SU-DHL-6 (cell line): ENCODE data around the gene VEGFC.

Source experiments
- CTCF ChIP-seq: fragments of 200-600 bp; sonication (generic); IDR thresholded peaks from one replicate; pipeline ENCODE4 v1.5.1; 2017; ENCODE audit warnings: antibody characterized with exemption, mild to moderate bottlenecking, low read length, moderate library complexity; ENCODE audit not compliant: insufficient read depth, poor library complexity, severe bottlenecking
- EZH2phosphoT487 ChIP-seq: fragments of 200-600 bp; sonication (generic), shearing (Covaris generic); conservative IDR thresholded peaks from 2 replicates; pipeline ENCODE4 v1.6.1; 2018; ENCODE audit warnings: mild to moderate bottlenecking, antibody characterized with exemption, low read length, moderate library complexity, mixed read lengths

GRCh38 chr4:176751061-176751460, 41.7 kb downstream of the VEGFC start:
- no peak for TF ChIP-seq EZH2phosphoT487
- no peak for TF ChIP-seq CTCF
